Stimulated activated CD4-positive, alpha-beta T cell treated with anti-CD3 and anti-CD28 coated beads, Interleukin-2, amount 100 ng/mL, for 48 hours (primary cell): ENCODE results near the gene COL3A1.

Experiments used
- DNase-seq, 2 donors: peaks; one replicate each; pipeline ENCODE4 v3.0.0-alpha.2; 2020

The COL3A1 gene

GRCh38 chr2:188974164-188974563 lies at the start of gene COL3A1:
TSS of gene COL3A1 (plus strand) at chr2:188974373. CDS start at chr2:188974490, 117 bp downstream.
- no peak for DNase-seq

- DNase-seq = no peak
Observed at GRCh38 chr2:188928643-188929042, 45.5 kb upstream of the COL3A1 start.

GRCh38 chr2:188931361-188931760 lies 42.8 kb upstream of the COL3A1 start:
- no peak for DNase-seq

GRCh38 chr2:188937228-188938220 lies 36.6 kb upstream of the COL3A1 start:
- DNase-seq = no peak

GRCh38 chr2:188940171-188940570 lies 34.0 kb upstream of the COL3A1 start:
- no peak for DNase-seq

- no peak for DNase-seq
Observed at GRCh38 chr2:188944442-188944841, 29.7 kb upstream of the COL3A1 start.

- DNase-seq = no peak
Observed at GRCh38 chr2:188949046-188949818, 24.9 kb upstream of the COL3A1 start.

GRCh38 chr2:188952901-188953300 lies 21.3 kb upstream of the COL3A1 start:
- no peak for DNase-seq

GRCh38 chr2:188956290-188956689 lies 17.9 kb upstream of the COL3A1 start:
- DNase-seq = no peak

- no peak for DNase-seq
Observed at GRCh38 chr2:188956961-188957360, 17.2 kb upstream of the COL3A1 start.

- DNase-seq = no peak
Observed at GRCh38 chr2:188957646-188958045, 16.5 kb upstream of the COL3A1 start.

- no peak for DNase-seq
Observed at GRCh38 chr2:188963741-188964140, 10.4 kb upstream of the COL3A1 start.

GRCh38 chr2:188964976-188965546 lies 9.1 kb upstream of the COL3A1 start:
- DNase-seq = no peak

GRCh38 chr2:188965563-188965962 lies 8.6 kb upstream of the COL3A1 start:
- DNase-seq = no peak

GRCh38 chr2:188966079-188966571 lies 8.0 kb upstream of the COL3A1 start:
- DNase-seq = no peak

GRCh38 chr2:188966728-188967440 lies 7.3 kb upstream of the COL3A1 start:
- no peak for DNase-seq

GRCh38 chr2:188969236-188969635 lies 4.9 kb upstream of the COL3A1 start:
- no peak for DNase-seq

GRCh38 chr2:188969651-188970050 lies 4.5 kb upstream of the COL3A1 start:
- no peak for DNase-seq

- DNase-seq = no peak
Observed at GRCh38 chr2:188970211-188970610, 4.0 kb upstream of the COL3A1 start.

- DNase-seq = no peak
Observed at GRCh38 chr2:188971432-188971861, 2.7 kb upstream of the COL3A1 start.

GRCh38 chr2:188973641-188974040 lies 532 bp upstream of the COL3A1 start:
- no peak for DNase-seq

- no peak for DNase-seq
Observed at GRCh38 chr2:188975497-188976102, 1.4 kb downstream of the COL3A1 start.
